SK-N-SH (cell line): Measurements from ENCODE around the gene TIAM1.

Source experiments
- CTCF ChIP-seq: fragments of 200-600 bp; sonication (generic); IDR thresholded peaks from 2 replicates; pipeline ENCODE4 v1.6.1; 2017; ENCODE audit warnings: antibody characterized with exemption, mild to moderate bottlenecking, moderate library complexity
- FOXM1 ChIP-seq: IDR thresholded peaks from 2 replicates; pipeline ENCODE4 v1.4.0; 2012; ENCODE audit warnings: low read depth, mild to moderate bottlenecking
- GATA2 ChIP-seq: sonication (generic); formaldehyde crosslinking; IDR thresholded peaks from 2 replicates; pipeline ENCODE4 v1.5.0; 2020; ENCODE audit warnings: mild to moderate bottlenecking, missing genetic modification reagents
- JUND ChIP-seq: IDR thresholded peaks from 2 replicates; pipeline ENCODE4 v1.4.0; 2012
- NRF1 ChIP-seq: IDR thresholded peaks from 2 replicates; pipeline ENCODE4 v1.6.1; 2012; ENCODE audit warnings: low read depth, mild to moderate bottlenecking, low read length
- RFX5 ChIP-seq: IDR thresholded peaks from 2 replicates; pipeline ENCODE4 v1.6.1; 2012; ENCODE audit warnings: mild to moderate bottlenecking, improper control_type of control experiment, low read length
- SIN3A ChIP-seq: IDR thresholded peaks from 2 replicates; pipeline ENCODE4 v1.6.1; 2012; ENCODE audit warnings: low read depth, mild to moderate bottlenecking, low read length, moderate library complexity, borderline replicate concordance
- YY1 ChIP-seq: IDR thresholded peaks from 2 replicates; pipeline ENCODE4 v1.4.0; 2012; ENCODE audit warnings: low read depth, mild to moderate bottlenecking
- TF ChIP-seq, protein P1 (sequence below): IDR thresholded peaks from 2 replicates; pipeline ENCODE4; 2012

- TF ChIP-seq GATA2, result no peak
- TF ChIP-seq YY1, result no peak
- TF ChIP-seq CTCF, result no peak
- TF ChIP-seq JUND, result no peak
- TF ChIP-seq SIN3A, result no peak
- TF ChIP-seq, protein P1, sequence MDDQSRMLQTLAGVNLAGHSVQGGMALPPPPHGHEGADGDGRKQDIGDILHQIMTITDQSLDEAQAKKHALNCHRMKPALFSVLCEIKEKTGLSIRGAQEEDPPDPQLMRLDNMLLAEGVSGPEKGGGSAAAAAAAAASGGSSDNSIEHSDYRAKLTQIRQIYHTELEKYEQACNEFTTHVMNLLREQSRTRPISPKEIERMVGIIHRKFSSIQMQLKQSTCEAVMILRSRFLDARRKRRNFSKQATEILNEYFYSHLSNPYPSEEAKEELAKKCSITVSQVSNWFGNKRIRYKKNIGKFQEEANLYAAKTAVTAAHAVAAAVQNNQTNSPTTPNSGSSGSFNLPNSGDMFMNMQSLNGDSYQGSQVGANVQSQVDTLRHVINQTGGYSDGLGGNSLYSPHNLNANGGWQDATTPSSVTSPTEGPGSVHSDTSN, result no peak
- TF ChIP-seq FOXM1, result no peak
- TF ChIP-seq RFX5, result no peak
- no peak for TF ChIP-seq NRF1
Observed at GRCh38 chr21:31336739-31337040, 7.4 kb downstream of the TIAM1 start.
